Measurements from ENCODE around the gene PRKCE.

PRKCE gene

GRCh38 chr2:45646289-45646688, 5.2 kb upstream of the PRKCE start:
- DNase-seq (ENCODE audit: extremely low read depth, low read depth) = no peak
- TF ChIP-seq CTCF (IDR thresholded peaks at IDR 0.05; ENCODE audit: low read depth, low read length) = no peak

GRCh38 chr2:45647356-45647755, 4.1 kb upstream of the PRKCE start:
- TF ChIP-seq CTCF (IDR thresholded peaks at IDR 0.05; ENCODE audit: low read depth, low read length) = no peak
- no peak for DNase-seq (ENCODE audit: extremely low read depth, low read depth)

- no peak for TF ChIP-seq CTCF (IDR thresholded peaks at IDR 0.05; ENCODE audit: low read depth, low read length)
- no peak for DNase-seq (ENCODE audit: extremely low read depth, low read depth)
Measured at GRCh38 chr2:45647986-45648520, 3.4 kb upstream of the PRKCE start.

- no peak for TF ChIP-seq CTCF (IDR thresholded peaks at IDR 0.05; ENCODE audit: low read depth, low read length)
- DNase-seq (ENCODE audit: extremely low read depth, low read depth) = no peak
Measured at GRCh38 chr2:45648636-45649035, 2.8 kb upstream of the PRKCE start.

GRCh38 chr2:45649462-45649857, 2.0 kb upstream of the PRKCE start:
- TF ChIP-seq CTCF (IDR thresholded peaks at IDR 0.05; ENCODE audit: low read depth, low read length) = no peak; the same call in 1 of the 2 replicates
- no peak for DNase-seq (ENCODE audit: extremely low read depth, low read depth)

- no peak for TF ChIP-seq CTCF (IDR thresholded peaks at IDR 0.05; ENCODE audit: low read depth, low read length)
- no peak for DNase-seq (ENCODE audit: extremely low read depth, low read depth)
Measured at GRCh38 chr2:45649858-45650811, 1.3 kb upstream of the PRKCE start.

- peak; percentile 95 for DNase-seq (ENCODE audit: extremely low read depth, low read depth)
- peak; percentile 41 for TF ChIP-seq CTCF (IDR thresholded peaks at IDR 0.05; ENCODE audit: low read depth, low read length)
Measured at GRCh38 chr2:45650851-45651414, 542 bp upstream of the PRKCE start.

Measured in AG09319 (cell line).